ENCODE measurements around the gene NCOA5.

NCOA5 gene

DNA sequence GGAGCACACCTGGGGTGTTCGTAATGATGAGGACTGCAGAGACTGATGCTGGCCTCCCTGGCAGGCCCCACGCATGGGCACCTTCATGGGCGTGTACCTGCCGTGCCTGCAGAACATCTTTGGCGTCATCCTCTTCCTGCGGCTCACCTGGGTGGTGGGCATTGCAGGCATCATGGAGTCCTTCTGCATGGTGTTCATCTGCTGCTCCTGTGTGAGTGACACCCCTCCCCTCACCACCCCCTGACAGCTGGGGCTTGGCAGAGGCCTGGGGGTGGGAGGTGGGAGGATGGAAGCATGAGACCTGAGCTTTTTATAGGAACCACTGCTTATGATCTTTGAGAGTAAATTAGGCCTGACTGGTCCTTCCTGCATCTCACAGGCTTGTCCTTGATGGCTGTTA is 54.0 kb downstream of the NCOA5 start:
- no peak for DNase-seq (ENCODE audit: low read depth)

- no peak for DNase-seq (ENCODE audit: low read depth)
Observed at GRCh38 chr20:46035253-46035652, 54.5 kb downstream of the NCOA5 start.

- no peak for DNase-seq (ENCODE audit: low read depth)
Observed at GRCh38 chr20:46034039-46034438, 55.7 kb downstream of the NCOA5 start.

DNA sequence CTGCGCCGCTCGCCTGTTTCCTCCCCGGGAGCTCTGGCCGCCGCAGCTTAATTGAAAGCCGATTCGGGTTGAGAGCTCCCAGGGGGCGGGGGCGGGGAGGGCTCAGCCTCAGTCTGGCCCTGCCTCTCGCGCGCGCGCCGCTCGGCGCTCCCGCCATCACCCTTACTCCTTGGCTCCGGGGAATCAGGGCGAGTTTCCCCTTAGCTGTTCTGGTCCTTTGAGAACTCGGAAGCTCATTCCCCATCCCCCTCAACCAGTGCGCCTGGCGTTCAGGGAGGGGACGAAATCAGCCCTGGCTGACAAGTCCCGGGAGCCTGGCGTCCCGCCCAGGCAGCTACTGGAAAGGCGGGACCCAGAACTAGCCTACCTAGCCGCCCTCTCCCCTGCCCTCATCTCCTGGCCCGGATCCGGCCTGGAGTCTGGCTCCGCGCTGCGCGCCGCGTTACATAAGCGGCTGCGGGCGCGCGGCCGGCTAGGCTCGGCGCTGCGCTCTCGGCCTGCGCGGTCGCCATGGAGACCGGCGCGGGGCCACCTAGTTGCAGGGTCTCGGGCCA is 58.0 kb downstream of the NCOA5 start:
- no peak for DNase-seq (ENCODE audit: low read depth)

DNA sequence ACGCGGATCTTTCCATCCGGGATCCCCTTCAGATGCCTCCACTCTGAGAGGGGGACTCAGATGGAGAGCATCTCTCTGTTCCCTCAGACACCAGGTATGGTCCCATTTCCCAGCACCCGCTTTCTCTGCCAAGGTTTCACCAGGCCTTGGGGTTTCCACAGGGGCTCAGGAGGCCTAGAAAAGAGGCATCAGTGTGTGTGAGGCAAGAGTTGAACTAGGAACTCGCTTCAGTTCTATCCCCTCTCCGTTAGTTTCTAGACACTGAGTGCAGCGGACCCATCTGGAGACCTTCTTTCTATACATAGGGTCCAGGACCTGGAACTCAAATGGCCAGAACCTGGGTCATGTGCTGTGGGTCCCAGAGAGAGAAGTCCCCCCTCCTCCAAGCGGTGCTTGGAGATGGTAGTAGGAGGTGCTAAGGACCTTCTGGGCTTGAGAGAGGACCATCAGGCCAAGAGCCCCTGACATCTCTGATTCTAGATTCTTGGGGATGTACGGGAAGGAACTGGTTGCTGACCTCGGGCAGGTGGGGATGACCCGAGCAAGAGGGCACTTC is 58.7 kb downstream of the NCOA5 start:
- DNase-seq (ENCODE audit: low read depth): no peak

DNA sequence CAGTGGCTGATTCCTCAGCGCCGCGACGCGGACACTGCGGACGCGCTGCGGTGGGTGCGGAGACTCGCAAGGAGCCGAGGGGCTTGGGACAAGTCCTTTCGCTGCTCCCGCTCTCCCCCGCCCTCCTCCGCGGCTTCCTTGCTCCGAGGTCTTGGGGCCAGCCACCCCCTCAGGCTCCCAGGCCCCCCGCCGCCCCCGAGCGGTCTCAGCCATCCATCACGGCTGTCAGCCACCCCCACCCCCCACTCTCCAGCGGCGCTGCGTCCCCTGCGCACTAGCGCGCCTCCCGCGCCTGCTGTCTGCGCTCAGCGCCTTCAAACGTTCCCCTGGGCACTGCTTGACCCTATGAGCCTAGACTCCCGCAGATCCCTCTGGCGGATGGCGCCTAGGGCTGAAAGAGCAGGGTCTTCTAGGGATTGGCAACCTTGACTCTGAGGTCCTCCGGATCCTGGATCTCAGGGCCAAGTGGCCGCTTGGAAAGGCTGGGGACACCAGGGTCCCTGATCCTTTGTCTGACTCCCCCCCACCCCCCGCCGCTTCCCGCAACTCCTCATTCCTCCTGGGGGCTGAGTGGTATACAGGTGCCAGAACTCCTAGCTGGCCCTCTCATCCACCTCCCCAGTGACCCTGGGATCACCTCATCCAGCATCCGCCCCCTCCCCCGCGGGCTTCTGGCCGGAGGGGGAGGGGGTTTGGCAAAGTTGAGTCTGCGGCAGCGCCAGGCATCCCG is 59.3 kb downstream of the NCOA5 start:
- no peak for DNase-seq (ENCODE audit: low read depth)

GRCh38 chr20:46028772-46029371 is 60.9 kb downstream of the NCOA5 start, which contains the start of gene SLC12A5:
Gene SLC12A5 (plus strand): TSS chr20:46029215. CDS start chr20:46029345, 130 bp downstream.
- DNase-seq (ENCODE audit: low read depth): no peak

- DNase-seq (ENCODE audit: low read depth): no peak
Observed at GRCh38 chr20:46028110-46028509, 61.7 kb downstream of the NCOA5 start.

DNA sequence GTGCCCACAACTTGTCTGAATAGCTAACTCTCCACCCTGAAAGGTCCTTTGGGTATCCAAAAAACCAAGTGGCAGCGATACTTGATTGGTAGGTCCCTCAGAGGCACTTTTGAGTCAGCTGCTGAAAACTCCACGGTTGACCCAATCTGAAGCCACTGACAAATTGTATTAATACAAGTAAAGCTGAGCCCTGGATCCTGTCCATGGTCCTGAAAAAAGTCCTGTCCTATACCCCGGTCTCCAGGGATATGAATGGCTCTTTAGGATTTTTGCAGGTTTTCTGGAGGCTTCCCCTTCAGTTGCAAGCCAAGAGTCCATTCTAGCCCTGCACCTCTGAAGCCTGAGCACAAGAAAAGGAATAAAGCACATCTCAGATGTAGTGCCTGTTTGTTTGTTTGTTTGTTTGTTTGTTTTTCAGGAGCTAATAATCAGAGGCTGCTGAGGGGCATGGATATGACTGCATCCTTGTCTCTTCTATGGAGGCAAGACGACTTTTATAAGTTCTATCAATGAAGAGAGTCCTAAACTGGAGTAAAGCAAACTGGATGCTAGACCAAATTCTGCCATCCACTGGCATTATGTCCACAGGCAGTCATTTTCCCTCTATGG is 62.4 kb downstream of the NCOA5 start:
- peak; percentile 59 for DNase-seq (ENCODE audit: low read depth)

- no peak for DNase-seq (ENCODE audit: low read depth)
Observed at GRCh38 chr20:46025376-46025783, 64.4 kb downstream of the NCOA5 start.

DNA sequence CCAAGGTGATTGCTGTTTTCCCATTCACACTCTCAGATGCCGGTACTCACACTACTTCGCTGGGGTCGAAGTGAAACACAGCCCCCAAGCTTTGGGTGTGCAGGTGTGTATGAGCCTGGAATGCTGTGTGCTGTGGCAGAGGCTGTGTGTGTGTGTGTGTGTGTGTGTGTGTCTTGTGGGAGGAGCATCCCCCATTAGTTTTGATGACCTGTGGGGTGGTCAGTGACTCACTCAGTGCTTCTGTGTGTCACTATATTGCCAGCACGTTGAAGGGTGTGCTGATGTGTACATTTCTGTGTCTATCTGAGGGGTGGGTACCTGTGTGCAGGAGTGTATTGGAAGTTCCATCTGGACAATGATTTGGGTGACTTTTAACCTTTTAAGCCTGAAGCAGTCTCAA is 65.8 kb downstream of the NCOA5 start:
- DNase-seq (ENCODE audit: low read depth): peak; percentile 12

DNA sequence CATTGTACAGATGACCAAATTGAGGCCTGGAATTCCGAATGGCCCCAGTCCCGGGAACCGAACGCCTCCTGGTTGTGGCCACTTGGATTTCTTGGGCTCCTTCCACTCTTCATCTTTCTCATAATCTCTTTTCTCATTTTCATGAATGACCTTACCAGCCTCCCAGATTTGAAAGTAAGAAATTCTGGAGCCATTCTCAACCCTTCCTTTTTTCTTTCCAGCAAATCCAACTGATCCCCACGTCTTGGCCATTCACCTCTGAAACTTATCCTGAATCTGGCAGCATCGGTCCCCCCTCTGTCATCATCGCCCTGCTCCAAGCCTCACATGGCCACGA is 66.6 kb downstream of the NCOA5 start:
- DNase-seq (ENCODE audit: low read depth): no peak

DNA sequence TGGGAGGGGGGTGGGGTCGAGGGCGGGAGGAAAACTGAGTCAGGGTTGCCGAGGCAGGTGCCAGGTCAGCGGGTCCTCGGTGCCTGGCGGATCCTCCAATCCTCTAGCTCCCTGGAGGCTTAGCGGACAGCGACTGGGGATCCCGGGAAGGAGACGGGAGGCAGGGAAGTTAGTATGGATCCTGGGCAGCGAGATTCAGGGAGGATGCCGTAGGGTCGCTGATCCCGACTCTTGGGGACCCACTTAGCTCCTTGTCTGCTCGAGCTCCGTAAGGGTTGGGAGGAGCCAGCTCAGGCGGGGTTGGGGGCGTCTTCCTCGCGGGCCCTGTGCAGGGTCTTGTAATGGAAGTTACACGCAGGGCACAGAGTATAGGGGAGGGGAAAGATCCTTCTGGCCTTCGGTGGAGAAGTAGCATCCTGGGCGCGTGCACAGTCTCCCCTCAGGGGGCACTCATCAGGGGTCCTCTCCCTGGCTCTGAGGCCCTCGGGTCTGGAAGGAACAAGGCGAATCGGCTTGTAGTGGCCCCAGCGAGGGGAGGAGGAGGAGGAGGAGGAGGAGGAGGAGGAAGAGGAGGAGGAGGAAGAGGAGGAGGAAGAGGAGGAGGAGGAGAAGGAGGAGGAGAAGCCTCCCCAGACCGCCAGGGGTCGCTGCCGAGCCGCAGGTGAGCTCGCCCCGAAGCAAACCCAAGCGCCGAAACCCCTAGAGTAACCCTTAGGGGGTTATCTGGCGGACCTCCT is 67.2 kb downstream of the NCOA5 start:
- peak; percentile 20 for DNase-seq (ENCODE audit: low read depth)

DNA sequence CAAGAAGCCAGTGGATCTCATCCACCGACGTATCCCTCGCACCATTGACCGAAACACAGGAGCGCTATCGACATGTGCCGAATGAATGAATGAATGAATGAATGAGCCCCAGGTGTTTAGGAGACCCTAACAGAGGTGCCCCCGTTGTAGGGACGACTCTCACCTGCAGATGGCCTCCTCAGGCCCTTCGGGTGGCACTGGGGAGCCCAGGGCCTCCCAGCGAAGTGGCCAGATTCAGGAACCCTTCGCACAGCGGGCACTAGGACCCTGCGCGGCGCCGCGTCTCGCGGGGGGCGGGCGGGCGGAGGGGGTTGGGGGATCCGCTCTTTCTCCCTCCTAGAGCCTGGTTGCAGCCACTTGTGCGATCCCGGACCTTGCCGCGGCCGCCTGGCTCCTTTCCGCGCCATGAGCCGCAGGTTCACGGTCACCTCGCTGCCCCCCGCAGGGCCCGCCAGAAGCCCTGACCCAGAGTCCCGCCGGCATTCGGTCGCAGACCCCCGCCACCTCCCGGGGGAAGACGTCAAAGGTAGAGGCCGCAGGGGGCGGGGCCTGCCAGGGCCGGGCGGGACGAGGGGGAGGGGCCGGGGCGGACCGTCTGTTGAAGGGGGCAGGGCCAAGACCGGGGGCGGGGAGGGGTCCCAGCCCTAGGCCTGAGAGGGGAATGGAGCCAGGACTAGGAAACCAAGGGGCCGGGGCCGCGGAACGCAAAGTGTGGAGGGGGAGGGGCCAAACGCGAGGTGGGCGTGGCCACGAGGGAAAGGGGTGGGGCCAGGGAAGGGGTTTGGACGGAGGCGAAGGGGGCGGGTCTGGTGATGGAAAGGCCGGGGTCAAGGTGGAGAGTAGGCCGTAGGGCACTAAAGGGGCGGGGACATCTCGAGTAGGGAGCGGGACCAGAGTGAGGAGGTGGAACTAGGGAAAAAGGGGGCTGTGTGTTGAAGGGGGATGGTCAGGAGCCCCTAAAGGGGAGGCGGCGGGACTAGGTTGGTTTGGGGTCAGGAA is 68.1 kb downstream of the NCOA5 start:
- peak; percentile 17 for DNase-seq (ENCODE audit: low read depth)

DNA sequence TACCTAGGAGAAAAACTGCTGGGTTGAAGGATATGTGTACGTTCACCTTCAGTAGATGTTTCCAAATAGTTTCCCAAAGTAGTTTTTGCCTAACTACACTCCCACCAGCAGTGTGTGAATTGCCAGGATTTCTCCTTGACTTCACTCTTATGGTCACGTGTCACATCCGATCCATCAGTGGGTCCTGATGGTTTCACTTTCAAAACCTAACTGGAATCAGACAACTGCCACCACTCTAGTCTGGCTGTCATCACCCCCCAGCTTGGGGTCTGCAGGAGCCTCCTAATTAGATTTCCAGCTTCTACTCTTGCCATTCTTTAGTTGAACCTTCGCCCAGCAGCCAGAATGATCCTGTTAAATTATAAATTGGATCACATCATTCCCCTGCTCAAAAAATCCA is 69.2 kb downstream of the NCOA5 start:
- DNase-seq (ENCODE audit: low read depth): no peak

GRCh38 chr20:46018611-46019010 is 71.2 kb downstream of the NCOA5 start:
- DNase-seq (ENCODE audit: low read depth): no peak

DNA sequence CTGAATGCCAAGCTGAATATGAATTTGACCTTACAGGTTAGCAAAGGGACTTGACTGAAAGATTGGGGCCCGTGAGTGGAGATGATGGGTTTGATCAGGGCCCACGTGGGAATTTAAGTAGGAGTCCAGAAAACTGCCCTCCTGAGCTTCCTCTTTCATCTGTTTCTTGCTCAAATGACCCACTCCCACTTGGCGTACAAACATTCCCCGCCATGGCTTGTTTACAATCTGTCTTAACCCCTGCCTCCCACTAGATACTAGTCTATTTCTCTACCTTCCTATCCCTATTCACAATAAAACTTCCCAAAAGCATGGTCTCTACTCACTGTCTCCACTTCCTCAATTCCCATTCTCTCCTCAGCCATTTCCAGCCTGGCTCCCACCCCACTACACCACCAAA is 71.7 kb downstream of the NCOA5 start:
- no peak for DNase-seq (ENCODE audit: low read depth)

DNA sequence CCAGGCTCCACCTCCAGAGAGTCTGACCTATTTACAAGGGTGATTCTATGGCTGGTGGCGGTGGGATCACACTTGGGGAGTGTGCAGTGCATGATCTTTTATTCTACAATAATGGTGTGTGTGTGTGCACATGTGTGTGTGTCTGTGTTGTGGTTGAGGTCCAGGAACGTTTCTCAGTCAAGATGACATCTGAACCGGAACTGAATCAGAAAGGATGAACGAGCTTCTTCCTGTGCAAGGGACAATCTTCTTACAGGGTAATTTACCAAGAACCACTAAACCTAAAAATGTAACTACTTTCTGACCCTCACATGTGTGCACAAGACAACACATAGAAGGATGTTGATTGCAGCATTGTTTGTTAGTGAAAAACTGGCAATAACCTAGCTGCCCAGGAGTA is 72.5 kb downstream of the NCOA5 start:
- DNase-seq (ENCODE audit: low read depth): no peak

DNA sequence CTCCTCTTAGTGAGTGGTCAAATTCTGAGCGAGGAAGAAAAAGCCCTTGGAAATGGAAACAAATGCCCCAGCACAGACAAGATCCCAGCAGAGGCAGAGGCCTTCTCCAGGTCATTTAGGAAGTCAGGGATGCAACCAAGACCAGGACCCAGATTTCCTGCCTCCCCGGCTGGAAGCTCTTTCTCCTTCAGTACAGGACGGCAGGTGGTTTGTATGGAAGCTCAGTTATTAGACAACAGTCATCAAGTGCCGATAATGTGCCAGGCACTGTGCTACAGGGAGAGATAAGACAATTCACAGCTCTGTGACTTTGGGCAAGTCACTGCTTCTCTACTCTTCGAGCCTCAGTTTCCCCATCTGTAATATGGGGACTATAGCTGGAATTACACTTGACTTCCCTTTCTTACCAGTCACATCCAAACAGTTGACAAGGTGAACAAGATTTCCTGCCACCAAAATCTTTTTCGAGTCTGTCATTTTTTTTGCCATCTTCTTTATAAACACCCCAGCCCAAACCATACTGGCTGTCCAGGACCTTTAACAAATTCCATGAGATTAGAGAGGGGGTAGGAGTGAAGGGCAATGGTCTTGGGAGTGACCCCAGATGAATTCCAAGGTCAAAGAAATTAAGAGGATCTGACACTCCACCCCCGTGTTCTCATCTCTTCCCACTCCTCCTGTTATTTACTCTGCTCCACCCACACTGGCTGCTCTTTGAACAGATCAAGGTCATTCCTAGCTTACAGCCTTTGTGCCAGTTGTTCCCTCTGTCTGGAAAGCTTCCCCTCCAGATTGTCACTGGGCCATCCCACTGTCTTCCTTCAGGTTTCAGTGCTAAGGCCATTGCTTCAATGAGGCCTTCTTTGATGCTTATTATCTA is 75.0 kb downstream of the NCOA5 start:
- DNase-seq (ENCODE audit: low read depth): no peak
